Keratinocyte (primary cell): Measurements from ENCODE around the gene COX6B2. TPM values are rescaled to one million over a fixed set of nuclear protein-coding genes. Genes with fewer than 3 reads are reported as not detected.

Source experiments
- DNase-seq: peaks from one replicate; pipeline ENCODE4 v3.0.0-alpha.2; 2011; ENCODE audit warnings: low read depth, missing footprints, low spot score
- FAIRE-seq: peaks from 2 replicates; lab custom pipeline; 2011; peaks lifted over from hg19 to GRCh38; lab: Jason Lieb, UNC
- H2AFZ ChIP-seq: 2 replicates; pipeline ENCODE4 v1.6.0; 2012; ENCODE audit warnings: low read length, control low read depth, inconsistent platforms; ENCODE audit not compliant: control insufficient read depth
- H3K27ac ChIP-seq: 2 replicates; pipeline ENCODE4 v1.5.1; 2011; ENCODE audit warnings: low read length; ENCODE audit not compliant: control insufficient read depth, insufficient read depth
- H3K27me3 ChIP-seq: 3 replicates; pipeline ENCODE4 v1.6.0; 2011; ENCODE audit warnings: low read length; ENCODE audit not compliant: control insufficient read depth, insufficient read depth; ENCODE audit errors: extremely low read depth
- H3K36me3 ChIP-seq, 2 experiments: 2 replicates in 1 of 2; 3 replicates in 1 of 2; pipeline ENCODE4 v1.5.1; 2011; ENCODE audit warnings: low read length in 2 of 2, mild to moderate bottlenecking in 1 of 2; ENCODE audit not compliant: control insufficient read depth in 2 of 2, insufficient read depth in 2 of 2; ENCODE audit errors: extremely low read depth in 1 of 2
- H3K4me1 ChIP-seq: 3 replicates; pipeline ENCODE4 v1.5.1; 2011; ENCODE audit warnings: low read length; ENCODE audit not compliant: control insufficient read depth, insufficient read depth; ENCODE audit errors: extremely low read depth
- H3K4me2 ChIP-seq: 3 replicates; pipeline ENCODE4 v1.6.0; 2011; ENCODE audit warnings: low read depth, low read length; ENCODE audit not compliant: control insufficient read depth, insufficient read depth; ENCODE audit errors: extremely low read depth
- H3K4me3 ChIP-seq, 3 experiments: fragments of 200-600 bp in 1 of 3; sonication (generic) in 1 of 3; 2 replicates in 2 of 3; 3 replicates in 1 of 3; pipeline ENCODE4 v1.5.1; 2011 to 2016; ENCODE audit warnings: low read length in 3 of 3, mild to moderate bottlenecking in 3 of 3, control low read depth in 2 of 3, inconsistent platforms in 1 of 3, low read depth in 1 of 3, mixed read lengths in 1 of 3, mixed run types in 1 of 3, moderate library complexity in 1 of 3; ENCODE audit not compliant: control insufficient read depth in 2 of 3, insufficient read depth in 2 of 3; ENCODE audit errors: extremely low read depth in 1 of 3
- H3K79me2 ChIP-seq: 2 replicates; pipeline ENCODE4 v1.6.0; 2012; ENCODE audit warnings: low read length; ENCODE audit not compliant: control insufficient read depth, insufficient read depth
- H3K9ac ChIP-seq: 3 replicates; pipeline ENCODE4 v1.6.0; 2011; ENCODE audit warnings: low read length; ENCODE audit not compliant: control insufficient read depth, insufficient read depth; ENCODE audit errors: extremely low read depth
- H3K9me1 ChIP-seq: 3 replicates; pipeline ENCODE4 v1.6.0; 2011; ENCODE audit warnings: low read length; ENCODE audit not compliant: control insufficient read depth, insufficient read depth; ENCODE audit errors: extremely low read depth
- H3K9me3 ChIP-seq: 2 replicates; pipeline ENCODE4 v1.5.1; 2012; ENCODE audit warnings: low read depth, low read length; ENCODE audit not compliant: control insufficient read depth
- H4K20me1 ChIP-seq: 3 replicates; pipeline ENCODE4 v1.6.0; 2011; ENCODE audit warnings: low read length; ENCODE audit not compliant: control insufficient read depth, insufficient read depth; ENCODE audit errors: extremely low read depth
- CTCF ChIP-seq, 3 experiments: IDR thresholded peaks in 1 of 3; conservative IDR thresholded peaks in 1 of 3; optimal IDR thresholded peaks in 1 of 3; 2 replicates in 2 of 3; 3 replicates in 1 of 3; pipeline versions ENCODE3 to v1.5.1; 2011; ENCODE audit warnings: low read length in 3 of 3, mild to moderate bottlenecking in 3 of 3, moderate library complexity in 2 of 3, control low read depth in 1 of 3, inconsistent platforms in 1 of 3; ENCODE audit not compliant: insufficient read depth in 2 of 3; ENCODE audit errors: extremely low read depth in 1 of 3
- EZH2 ChIP-seq: IDR thresholded peaks from one replicate; pipeline ENCODE4 v1.6.1; 2012; ENCODE audit warnings: inconsistent platforms, mild to moderate bottlenecking, low read length, moderate library complexity
- dilution Hi-C: fragments of 300-500 bp; cut with MboI; formaldehyde crosslinking; loops from one replicate; pipeline ENCODE4 v1.7.0; 2020; ENCODE audit warnings: low sequenced_read_pairs; ENCODE audit not compliant: extremely low pct_ligation_motif_present
- polyA plus RNA-seq, 5 experiments: library from polyadenylated mRNA; depleted of rRNA in 3 of 5; stranded (reverse) in 3 of 5; stranded (forward) in 1 of 5; unstranded in 1 of 5; fragments of >200 nt; gene quantifications; 1 replicate in 1 of 5; 2 replicates in 3 of 5; 3 replicates in 1 of 5; pipeline versions ENCODE4 v1.2.1 to v1.2.3, GENCODE V29; 2011 to 2012; ENCODE audit warnings: missing spikeins in 2 of 5, low read depth in 1 of 5, low replicate concordance in 1 of 5

The COX6B2 gene
- polyA plus RNA-seq, 1 donor (not counting 4 experiments of a cell fraction or from before 2014, with no cell fraction given) = 1.4 TPM

DNA sequence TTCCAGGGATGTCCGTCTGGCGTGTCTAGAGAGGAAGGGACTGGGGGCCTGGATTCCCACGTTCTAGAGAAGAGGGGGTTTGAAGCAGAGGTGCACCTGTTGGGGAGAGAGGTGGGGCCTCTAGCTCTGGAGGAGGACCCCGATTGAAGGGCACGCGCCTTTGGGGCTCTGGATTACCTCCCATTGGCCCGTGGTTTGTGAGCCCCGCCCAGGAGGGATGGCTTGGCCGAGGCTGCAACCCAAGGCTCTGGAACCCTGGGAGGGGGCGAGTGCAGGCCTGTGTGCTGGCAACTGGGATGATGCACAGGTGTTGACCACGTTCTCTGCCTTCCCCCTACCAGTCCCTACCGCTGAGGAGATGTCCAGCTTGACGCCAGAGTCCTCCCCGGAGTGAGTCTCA is 49.5 kb downstream of the COX6B2 start:
- no peaks in the 10 kb centered on the region for H3K36me3 ChIP-seq
- H3K9ac ChIP-seq = no peak overlapping the region
- H3K79me2 ChIP-seq = no peaks in the 10 kb centered on the region
- no peaks in the 10 kb centered on the region for H3K9me3 ChIP-seq
- dilution Hi-C loops = no loop called here
- TF ChIP-seq EZH2 (no peak), CTCF (optimal IDR thresholded peaks at IDR 0.05 in 1 of 3, IDR thresholded peaks at IDR 0.05 in 1 of 3, conservative IDR thresholded peaks at IDR 0.05 in 1 of 3; ENCODE audit: extremely low read depth in 1 of 3, insufficient read depth in 2 of 3, low read length in 3 of 3) (no peak)
- H3K27ac ChIP-seq = no peak overlapping the region
- no peak for DNase-seq
- H4K20me1 ChIP-seq = no peaks in the 10 kb centered on the region
- no peaks in the 10 kb centered on the region for H3K9me1 ChIP-seq
- no peak overlapping the region for H3K4me2 ChIP-seq
- H2AFZ ChIP-seq = no peak overlapping the region
- FAIRE-seq = no peak
- H3K4me3 ChIP-seq = no peak overlapping the region
- peaks cover 2% of the 10 kb centered on the region for H3K4me1 ChIP-seq
- H3K27me3 ChIP-seq = no peaks in the 10 kb centered on the region

DNA sequence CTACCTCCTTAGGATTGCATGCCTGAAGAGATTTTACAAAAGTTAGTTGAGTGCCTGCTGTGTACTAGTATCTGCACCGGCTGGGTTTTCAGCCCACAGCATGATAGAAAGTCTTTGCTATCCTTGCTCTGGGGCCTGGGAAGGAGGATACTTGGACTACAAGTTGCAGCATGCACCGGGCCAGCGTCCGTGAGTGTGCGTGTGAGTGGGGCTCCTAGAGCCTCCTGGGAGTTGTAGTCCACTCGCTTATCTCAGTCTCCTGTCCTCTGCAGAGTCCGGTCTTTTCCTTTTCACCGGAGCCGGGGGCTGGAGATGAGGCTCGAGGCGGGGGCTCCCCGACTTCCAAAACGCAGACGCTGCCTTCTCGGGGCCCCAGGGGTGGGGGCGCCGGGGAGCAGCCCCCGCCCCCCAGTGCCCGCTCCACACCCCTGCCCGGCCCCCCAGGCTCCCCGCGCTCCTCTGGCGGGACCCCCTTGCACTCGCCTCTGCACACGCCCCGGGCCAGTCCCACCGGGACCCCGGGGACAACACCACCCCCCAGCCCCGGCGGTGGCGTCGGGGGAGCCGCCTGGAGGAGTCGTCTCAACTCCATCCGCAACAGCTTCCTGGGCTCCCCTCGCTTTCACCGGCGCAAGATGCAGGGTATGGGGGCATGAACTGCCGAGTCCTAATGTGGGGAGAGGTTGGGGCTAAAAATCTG is 50.1 kb downstream of the COX6B2 start:
- Histone ChIP-seq H3K9me3 (no peaks in the 10 kb centered on the region), H3K79me2 (no peaks in the 10 kb centered on the region), H4K20me1 (no peaks in the 10 kb centered on the region), H3K27me3 (no peaks in the 10 kb centered on the region), H3K4me2 (no peak overlapping the region), H3K9ac (no peak overlapping the region), H3K36me3 (no peaks in the 10 kb centered on the region), H3K4me1 (peaks cover 2% of the 10 kb centered on the region), H3K4me3 (no peak overlapping the region), H3K9me1 (no peaks in the 10 kb centered on the region), H2AFZ (no peak overlapping the region), H3K27ac (no peak overlapping the region)
- TF ChIP-seq EZH2 (no peak), CTCF (optimal IDR thresholded peaks at IDR 0.05 in 1 of 3, IDR thresholded peaks at IDR 0.05 in 1 of 3, conservative IDR thresholded peaks at IDR 0.05 in 1 of 3; ENCODE audit: extremely low read depth in 1 of 3, insufficient read depth in 2 of 3, low read length in 3 of 3) (no peak)
- DNase-seq = no peak
- dilution Hi-C loops = no loop called here
- no peak for FAIRE-seq
